GM18505 (cell line): Measurements from ENCODE around the gene LRRC58.
"Not testable (repeated sequence)": the region's sequence is repeated elsewhere in the genome, so short reads cannot be mapped to it uniquely, and the experiment has no call there.

Experiments used
- ATAC-seq: cut with Tn5 transposase; IDR thresholded peaks from one replicate; pipeline ENCODE4 v1.9.1; 2021; ENCODE audit not compliant: unreplicated experiment
- POLR2A ChIP-seq: IDR thresholded peaks from 4 replicates; pipeline ENCODE4 v1.6.1; 2011; ENCODE audit warnings: borderline replicate concordance; ENCODE audit not compliant: insufficient read depth, insufficient read length; ENCODE audit errors: extremely low read depth

The LRRC58 gene

GRCh38 chr3:120348991-120349854 is at the start of gene LRRC58:
Gene LRRC58, minus strand, starts transcription at chr3:120349354. Its CDS starts 111 bp downstream, at chr3:120349243.
- TF ChIP-seq POLR2A: peak; percentile 95
- ATAC-seq: peak; percentile 87

DNA sequence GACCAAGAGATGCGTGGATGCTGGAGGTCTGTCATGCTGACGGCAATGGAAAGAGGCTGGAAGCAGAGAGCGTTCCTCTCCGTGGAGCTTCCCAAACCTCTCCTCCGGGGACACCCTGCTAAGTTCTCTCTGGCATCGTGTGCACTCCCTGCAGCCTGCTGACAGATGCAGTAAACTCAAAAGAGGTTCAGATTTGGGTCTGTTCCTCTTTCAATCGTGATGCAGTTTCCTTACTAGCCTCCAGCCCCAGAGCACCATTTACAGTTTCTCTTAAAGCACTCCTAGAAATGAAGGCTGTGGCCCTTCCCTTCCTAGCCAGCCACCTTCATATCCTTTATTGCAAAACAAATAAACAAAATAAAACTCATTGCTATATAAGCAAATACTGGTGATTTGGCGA is 47.3 kb upstream of the LRRC58 start:
- no peak for ATAC-seq
- no peak for TF ChIP-seq POLR2A

GRCh38 chr3:120394347-120394746 is 45.2 kb upstream of the LRRC58 start:
- no peak for ATAC-seq
- no peak for TF ChIP-seq POLR2A

DNA sequence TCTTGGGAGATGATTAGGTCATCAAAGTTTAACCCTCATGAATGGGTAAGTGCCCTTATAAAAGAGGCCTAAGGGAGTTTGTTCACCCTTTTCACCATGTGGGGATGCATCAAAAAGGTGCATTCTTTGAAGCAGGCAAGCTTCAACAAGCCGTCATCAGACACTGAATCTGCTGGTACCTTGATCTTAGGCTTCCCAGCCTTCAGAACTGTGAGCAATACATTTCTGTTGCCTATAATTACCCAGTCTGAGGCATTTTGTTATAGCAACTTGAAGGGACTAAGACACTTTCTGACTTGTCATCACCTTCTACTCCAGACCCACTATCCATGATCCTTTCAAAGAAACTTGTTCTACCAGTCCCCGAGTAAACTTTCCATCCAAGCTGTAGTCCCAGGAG is 44.6 kb upstream of the LRRC58 start:
- no peak for ATAC-seq
- TF ChIP-seq POLR2A: no peak

- ATAC-seq: no peak
- TF ChIP-seq POLR2A: no peak
Measured at GRCh38 chr3:120393243-120393642, 44.1 kb upstream of the LRRC58 start.

DNA sequence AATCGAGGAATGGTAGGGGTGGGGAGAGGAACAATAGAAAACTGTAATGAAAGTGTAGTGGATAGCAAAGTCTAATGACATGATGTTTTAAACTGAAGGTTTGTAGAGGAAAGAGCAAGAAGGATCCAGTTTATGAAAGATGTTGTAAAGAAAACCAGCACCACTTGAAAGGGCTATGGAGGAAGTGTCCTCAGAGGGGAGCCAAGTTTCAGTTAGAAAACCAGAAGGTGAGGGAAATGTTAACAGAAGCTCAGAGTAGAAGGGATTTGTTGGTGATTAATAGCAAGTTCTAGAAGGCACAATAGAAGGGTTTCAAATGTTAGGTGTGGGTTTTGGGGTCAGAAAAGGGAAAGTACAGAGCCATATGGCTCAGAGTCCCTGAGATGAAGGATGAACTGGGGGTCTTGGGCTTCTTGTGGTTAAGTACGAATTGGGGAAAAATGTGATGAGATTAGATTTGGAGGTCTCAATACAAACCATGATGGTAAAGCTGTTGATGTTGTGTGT is 33.8 kb upstream of the LRRC58 start:
- no peak for ATAC-seq

GRCh38 chr3:120381503-120381902 is 32.3 kb upstream of the LRRC58 start:
- TF ChIP-seq POLR2A: no peak
- no peak for ATAC-seq

More for the DNA sequence above, 33.8 kb upstream of the LRRC58 start:
- no peak for TF ChIP-seq POLR2A

- ATAC-seq: not testable (repeated sequence)
Measured at GRCh38 chr3:120377948-120378347, 28.8 kb upstream of the LRRC58 start.

DNA sequence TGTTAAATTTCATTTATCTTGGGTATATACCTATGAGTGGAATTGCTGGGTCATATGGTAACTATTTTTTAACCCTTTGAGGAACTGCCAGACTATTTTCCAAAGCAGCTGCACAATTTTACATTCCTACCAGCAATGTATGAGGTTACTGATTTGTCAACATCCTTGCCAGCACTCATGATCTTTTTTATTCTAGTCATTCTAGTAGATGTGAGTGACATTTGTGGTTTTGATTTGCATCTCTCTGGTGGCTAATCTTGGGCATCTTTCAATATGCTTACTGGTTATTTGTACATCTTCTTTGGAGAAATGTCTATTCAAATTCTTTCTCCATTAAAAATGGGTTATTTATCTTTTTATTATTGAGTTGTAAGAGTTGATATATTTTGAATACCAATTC is 21.3 kb upstream of the LRRC58 start:
- ATAC-seq: peak; percentile 52
- no peak for TF ChIP-seq POLR2A

DNA sequence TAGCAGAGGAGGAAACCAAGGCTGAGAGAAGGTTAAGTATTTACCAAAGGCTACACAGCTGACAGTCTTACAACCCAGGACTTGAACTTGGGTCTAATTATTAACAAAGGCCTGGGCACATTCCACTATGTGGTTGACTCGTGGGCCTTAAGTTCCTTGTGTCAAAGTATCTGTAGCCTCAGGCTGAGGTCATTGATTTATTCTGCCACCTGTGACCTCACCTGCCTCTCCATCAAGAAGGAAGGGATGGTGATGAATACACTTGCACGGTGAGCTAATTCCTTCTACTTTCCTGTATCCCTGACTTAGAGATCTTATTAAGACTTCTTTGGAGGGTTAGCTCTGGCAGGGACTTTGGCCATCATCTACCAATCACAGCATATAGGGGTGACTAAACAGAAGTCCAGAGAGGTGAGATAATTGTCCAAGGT is 19.9 kb upstream of the LRRC58 start:
- peak; percentile 87 for ATAC-seq
- TF ChIP-seq POLR2A: no peak

DNA sequence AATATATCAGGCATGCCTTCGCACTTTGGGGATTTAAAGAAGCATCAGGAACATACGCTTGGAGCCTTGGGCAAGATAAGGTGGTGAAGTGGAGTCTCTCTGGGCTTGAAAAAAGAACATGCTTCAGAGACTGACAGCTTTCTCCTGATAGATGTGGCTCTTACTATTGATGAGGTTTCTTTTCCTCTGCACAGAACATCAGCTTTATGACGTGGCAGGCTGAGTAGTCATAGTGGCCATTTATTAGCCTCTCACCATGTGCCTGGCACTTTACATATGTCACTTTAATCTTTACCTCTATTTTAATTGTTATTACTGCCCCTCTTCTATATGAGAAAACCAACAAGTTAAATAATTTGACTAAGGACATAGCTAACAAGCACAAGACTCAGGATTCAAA is 19.0 kb upstream of the LRRC58 start:
- no peak for TF ChIP-seq POLR2A
- no peak for ATAC-seq

GRCh38 chr3:120364821-120365220 is 15.7 kb upstream of the LRRC58 start:
- no peak for TF ChIP-seq POLR2A
- ATAC-seq: no peak

- no peak for ATAC-seq
Measured at GRCh38 chr3:120364101-120364500, 14.9 kb upstream of the LRRC58 start.

DNA sequence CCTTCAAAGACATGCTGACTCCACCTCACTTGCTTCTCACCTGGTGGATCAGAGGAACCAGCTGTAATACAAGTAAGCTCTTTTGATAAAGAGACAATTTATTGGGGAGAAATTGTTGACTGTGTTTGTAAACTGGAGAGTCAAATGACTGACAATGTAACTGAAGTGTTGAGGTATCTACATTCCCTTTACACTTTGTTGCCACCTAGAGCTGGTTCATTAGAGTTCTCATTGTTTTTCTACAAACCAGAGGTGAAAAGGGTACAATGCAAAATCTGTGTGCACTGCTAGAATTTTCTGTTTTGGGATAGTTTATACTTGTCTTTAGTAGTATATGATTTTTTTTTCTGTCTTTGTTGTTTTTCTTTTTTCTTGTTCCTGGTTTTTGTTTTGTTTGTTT is 8.7 kb upstream of the LRRC58 start:
- no peak for ATAC-seq

More at GRCh38 chr3:120364101-120364500, 14.9 kb upstream of the LRRC58 start:
- no peak for TF ChIP-seq POLR2A

GRCh38 chr3:120355486-120355885 is 6.3 kb upstream of the LRRC58 start:
- no peak for ATAC-seq

More for the DNA sequence above, 8.7 kb upstream of the LRRC58 start:
- TF ChIP-seq POLR2A: no peak

GRCh38 chr3:120353463-120353862 is 4.3 kb upstream of the LRRC58 start:
- ATAC-seq: no peak
- no peak for TF ChIP-seq POLR2A

More at GRCh38 chr3:120355486-120355885, 6.3 kb upstream of the LRRC58 start:
- no peak for TF ChIP-seq POLR2A
